ENCODE results near the gene LDLRAD3.

LDLRAD3 gene

GRCh38 chr11:36148701-36149100, 204.8 kb downstream of the LDLRAD3 start:
- no peak for DNase-seq

- peak; percentile 17 for DNase-seq
These were observed 205.8 kb downstream of the LDLRAD3 start for GRCh38 chr11:36149538-36150242.

GRCh38 chr11:36150986-36151385, 207.1 kb downstream of the LDLRAD3 start:
- DNase-seq: no peak

- DNase-seq: no peak
These were observed 208.2 kb downstream of the LDLRAD3 start for GRCh38 chr11:36151933-36152580.

GRCh38 chr11:36153551-36153950, 209.7 kb downstream of the LDLRAD3 start:
- DNase-seq: no peak

- no peak for DNase-seq
These were observed 211.3 kb downstream of the LDLRAD3 start for GRCh38 chr11:36155124-36155561.

- DNase-seq: no peak
These were observed 211.9 kb downstream of the LDLRAD3 start for GRCh38 chr11:36155770-36156160.

GRCh38 chr11:36156161-36156816, 212.4 kb downstream of the LDLRAD3 start:
- DNase-seq: no peak

- DNase-seq: no peak
These were observed 213.1 kb downstream of the LDLRAD3 start for GRCh38 chr11:36156817-36157519.

GRCh38 chr11:36160091-36160490, 216.2 kb downstream of the LDLRAD3 start:
- no peak for DNase-seq

- DNase-seq: no peak
These were observed 217.7 kb downstream of the LDLRAD3 start for GRCh38 chr11:36161572-36161971.

GRCh38 chr11:36162006-36162882, 218.4 kb downstream of the LDLRAD3 start:
- no peak for DNase-seq

- no peak for DNase-seq
These were observed 219.1 kb downstream of the LDLRAD3 start for GRCh38 chr11:36162883-36163434.

GRCh38 chr11:36164506-36165250, 220.8 kb downstream of the LDLRAD3 start:
- no peak for DNase-seq

GRCh38 chr11:36165621-36166397, 221.9 kb downstream of the LDLRAD3 start:
- no peak for DNase-seq

GRCh38 chr11:36167073-36167472, 223.2 kb downstream of the LDLRAD3 start:
- no peak for DNase-seq

- no peak for DNase-seq
These were observed 223.9 kb downstream of the LDLRAD3 start for GRCh38 chr11:36167729-36168128.

- no peak for DNase-seq
These were observed 234.0 kb downstream of the LDLRAD3 start for GRCh38 chr11:36177836-36178235.

- DNase-seq: no peak
These were observed 242.7 kb downstream of the LDLRAD3 start for GRCh38 chr11:36186340-36187175.

GRCh38 chr11:36187622-36188021, 243.8 kb downstream of the LDLRAD3 start:
- DNase-seq: no peak
